Psoas muscle (tissue), 8 donors: Measurements from ENCODE around the gene TNNI3K. TPM values are rescaled to one million over a fixed set of nuclear protein-coding genes. Genes with fewer than 3 reads are reported as not detected.

ENCODE experiments used
- ATAC-seq, 4 donors: fragments of 200-7000 bp; cut with Tn5 transposase; one replicate each; pipeline ENCODE4 v1.9.1; 2020; ENCODE audit warnings: moderate library complexity in 3 of 4, mild to moderate bottlenecking in 2 of 4
- DNase-seq, 2 donors: peaks; one replicate each; pipeline ENCODE4 v3.0.0-alpha.2; 2020
- H3K27ac ChIP-seq: fragments of 200-600 bp; one replicate; pipeline ENCODE4 v1.8.0; 2022
- H3K27me3 ChIP-seq, 3 donors: fragments of 200-600 bp in 1 of 3; one replicate each; pipeline versions ENCODE4 v1.6.1 to v1.8.0; 2013 to 2022; ENCODE audit warnings: low read length in 2 of 3, mild to moderate bottlenecking in 2 of 3, moderate library complexity in 1 of 3; ENCODE audit not compliant: insufficient read depth in 3 of 3
- H3K36me3 ChIP-seq, 2 donors: fragments of 200-600 bp in 1 of 2; one replicate each; pipeline versions ENCODE4 v1.6.1 to v1.8.0; 2013 to 2022; ENCODE audit warnings: low read depth in 1 of 2, mild to moderate bottlenecking in 1 of 2, moderate library complexity in 1 of 2; ENCODE audit not compliant: insufficient read depth in 1 of 2
- H3K4me1 ChIP-seq: fragments of 200-600 bp; one replicate; pipeline ENCODE4 v1.8.0; 2022
- H3K4me3 ChIP-seq: fragments of 200-600 bp; one replicate; pipeline ENCODE4 v1.8.0; 2022; ENCODE audit warnings: mild to moderate bottlenecking
- H3K9me3 ChIP-seq: fragments of 200-600 bp; one replicate; pipeline ENCODE4 v1.8.0; 2022
- WGBS, 3 donors: extraction: QIAGEN DNeasy Blood & Tissue Kit; methylation state at CpG; one replicate each; pipeline versions ENCODE4 v1.1.6 to v1.1.7; 2013; 5-methylcytosine and 5-hydroxymethylcytosine counted together
- intact Hi-C, 2 donors: fragments of 100-400 bp; cut with DNase I; formaldehyde crosslinking; loops; one replicate each; pipeline versions ENCODE4 v1.11.0 to v1.14.2; 2022
- polyA plus RNA-seq, 3 donors: library from polyadenylated mRNA; stranded (reverse); fragments of 200-250 nt; gene quantifications; one replicate each; pipeline ENCODE4 v1.2.3, GENCODE V29; 2013
- total RNA-seq, 4 donors: library from RNA; stranded (reverse); fragmentation: NEBNext Ultra II Directional in 2 of 4; extraction: Animal tissue kit (Norgen Biotek cat#: 25700) in 2 of 4; gene quantifications; one replicate each; pipeline versions ENCODE4 v1.2.1 to v1.2.4, GENCODE V29; 2021 to 2023
- TF ChIP-seq, protein P1 (sequence below): fragments of 200-600 bp; IDR thresholded peaks from one replicate; pipeline ENCODE4 v1.8.0; 2022; ENCODE audit warnings: antibody characterized with exemption
- donor health status: healthy with polysubstance abuse.
- donor health status: DM: no; HTN: no; CAD: no; lungs with moderate emphysema.
- donor health status: Bipolar disorder and iron deficiency.
- donor health status: healthy.
- donor health status: DM: yes; HTN: yes; CAD: no.
- donor health status: DM: no; HTN: no; CAD: no.
- donor health status: DM: no; HTN: no; CAD: no.
- donor health status: DM: yes; HTN: yes; CAD: no.

TNNI3K gene
- total and polyA plus RNA-seq, 7 donors: 0.12 to 2.4 (median 1.2) TPM

DNA sequence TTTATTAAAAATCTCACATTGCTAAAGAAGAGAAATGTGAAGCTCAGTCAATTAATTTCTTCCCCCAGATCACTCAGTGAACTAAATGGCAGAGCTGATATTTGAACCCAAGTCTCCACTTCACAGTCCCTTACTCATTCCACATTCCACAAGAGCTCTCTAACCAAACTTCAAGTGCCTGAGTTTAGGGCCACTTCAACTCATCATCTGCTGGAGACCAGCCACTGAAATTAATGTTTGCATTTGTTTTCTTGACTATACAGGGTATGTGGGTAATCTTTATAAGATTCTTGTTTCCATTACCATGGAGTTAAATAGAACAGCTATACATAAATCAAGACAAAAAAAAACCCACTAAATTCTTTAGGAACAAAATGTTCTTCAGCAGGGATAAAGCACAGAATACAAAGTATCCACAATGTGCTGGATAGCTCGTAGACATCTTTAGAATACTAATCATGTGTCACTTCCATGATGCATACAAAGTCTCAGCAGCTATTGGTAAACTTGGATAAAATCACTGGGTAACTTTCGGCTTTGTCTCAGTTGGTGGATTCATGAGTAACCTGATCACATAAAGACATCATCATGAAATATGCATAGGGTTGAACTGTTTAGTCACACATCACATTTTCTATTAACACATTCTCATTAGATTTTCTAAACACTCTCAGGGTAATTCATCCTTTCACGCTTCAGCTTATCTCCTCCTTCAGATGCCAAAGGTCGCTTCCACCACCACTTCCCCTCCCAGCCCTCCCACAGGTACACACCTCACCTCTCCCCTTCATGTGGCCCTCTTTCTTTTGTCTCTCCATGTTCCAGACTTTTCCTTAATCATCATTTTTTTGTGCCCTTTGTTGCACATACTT lies 187.5 kb downstream of the TNNI3K start:
- no peak for ATAC-seq
- intact Hi-C loops: no loop called here
- no peaks in the 10 kb centered on the region for H3K4me1 ChIP-seq
- H3K4me3 ChIP-seq: no peak overlapping the region
- 39 to 58% (median 46%) methylated on average over 4 of the region's 4 CpGs for WGBS, 3 donors
- H3K27me3 ChIP-seq: no peaks in the 10 kb centered on the region
- TF ChIP-seq, protein P1, sequence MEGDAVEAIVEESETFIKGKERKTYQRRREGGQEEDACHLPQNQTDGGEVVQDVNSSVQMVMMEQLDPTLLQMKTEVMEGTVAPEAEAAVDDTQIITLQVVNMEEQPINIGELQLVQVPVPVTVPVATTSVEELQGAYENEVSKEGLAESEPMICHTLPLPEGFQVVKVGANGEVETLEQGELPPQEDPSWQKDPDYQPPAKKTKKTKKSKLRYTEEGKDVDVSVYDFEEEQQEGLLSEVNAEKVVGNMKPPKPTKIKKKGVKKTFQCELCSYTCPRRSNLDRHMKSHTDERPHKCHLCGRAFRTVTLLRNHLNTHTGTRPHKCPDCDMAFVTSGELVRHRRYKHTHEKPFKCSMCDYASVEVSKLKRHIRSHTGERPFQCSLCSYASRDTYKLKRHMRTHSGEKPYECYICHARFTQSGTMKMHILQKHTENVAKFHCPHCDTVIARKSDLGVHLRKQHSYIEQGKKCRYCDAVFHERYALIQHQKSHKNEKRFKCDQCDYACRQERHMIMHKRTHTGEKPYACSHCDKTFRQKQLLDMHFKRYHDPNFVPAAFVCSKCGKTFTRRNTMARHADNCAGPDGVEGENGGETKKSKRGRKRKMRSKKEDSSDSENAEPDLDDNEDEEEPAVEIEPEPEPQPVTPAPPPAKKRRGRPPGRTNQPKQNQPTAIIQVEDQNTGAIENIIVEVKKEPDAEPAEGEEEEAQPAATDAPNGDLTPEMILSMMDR: no peak
- H3K9me3 ChIP-seq: no peaks in the 10 kb centered on the region
- no peaks in the 10 kb centered on the region for H3K36me3 ChIP-seq
- no peak for DNase-seq
- H3K27ac ChIP-seq: no peak overlapping the region

DNA sequence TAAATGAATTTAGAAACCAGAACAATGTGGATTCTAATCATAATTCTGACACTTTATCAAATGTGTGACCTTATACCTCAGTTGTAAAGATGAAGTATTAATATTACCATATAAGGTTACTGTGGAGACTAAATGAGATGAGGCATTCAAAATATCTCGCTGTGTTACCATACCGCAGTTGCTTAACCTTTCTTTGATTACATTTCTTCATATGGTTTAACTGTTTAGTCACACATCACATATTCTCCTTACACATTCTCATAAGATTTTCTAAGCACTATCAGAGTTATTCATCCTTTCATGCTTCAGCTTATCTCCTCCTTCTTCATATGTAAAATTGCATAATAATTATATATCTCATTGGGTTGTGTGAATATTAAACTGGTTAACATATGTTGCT lies 188.3 kb downstream of the TNNI3K start:
- no peak for DNase-seq
- ATAC-seq: no peak
- 69 to 83% (median 75%) methylated on average over 2 of the region's 2 CpGs for WGBS, 3 donors
- Histone ChIP-seq H3K27ac (no peak overlapping the region), H3K4me1 (no peaks in the 10 kb centered on the region), H3K4me3 (no peak overlapping the region), H3K27me3 (no peaks in the 10 kb centered on the region), H3K9me3 (no peaks in the 10 kb centered on the region), H3K36me3 (no peaks in the 10 kb centered on the region)
- intact Hi-C loops: no loop called here
- TF ChIP-seq, protein P1: no peak

DNA sequence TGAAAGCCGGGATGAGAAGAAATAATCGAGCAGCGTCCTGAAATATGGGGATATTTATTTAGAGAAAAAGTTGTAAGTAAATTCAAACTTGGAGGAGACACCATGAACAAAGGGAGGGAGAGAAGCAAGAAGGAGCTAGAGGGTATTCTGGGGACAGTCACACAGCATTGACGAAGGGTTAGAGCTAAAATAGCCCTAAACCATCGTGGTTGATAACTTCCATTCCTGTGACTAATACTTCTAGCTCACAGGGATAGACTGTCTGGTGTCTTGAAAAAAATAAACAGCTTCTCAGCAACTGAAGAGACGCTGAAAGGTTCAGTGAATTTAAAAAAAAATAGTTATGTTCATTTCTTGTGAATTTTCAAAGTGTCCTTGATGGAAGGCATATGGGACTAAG lies 190.5 kb downstream of the TNNI3K start:
- TF ChIP-seq, protein P1: no peak
- no peaks in the 10 kb centered on the region for H3K4me1 ChIP-seq
- H3K36me3 ChIP-seq: no peaks in the 10 kb centered on the region
- H3K9me3 ChIP-seq: no peaks in the 10 kb centered on the region
- DNase-seq (no peak), ATAC-seq (no peak)
- intact Hi-C loops: no loop called here
- no peaks in the 10 kb centered on the region for H3K27me3 ChIP-seq
- WGBS, 3 donors: 81 to 86% (median 81%) methylated on average over 6 of the region's 6 CpGs
- H3K27ac ChIP-seq: no peak overlapping the region
- H3K4me3 ChIP-seq: no peak overlapping the region

DNA sequence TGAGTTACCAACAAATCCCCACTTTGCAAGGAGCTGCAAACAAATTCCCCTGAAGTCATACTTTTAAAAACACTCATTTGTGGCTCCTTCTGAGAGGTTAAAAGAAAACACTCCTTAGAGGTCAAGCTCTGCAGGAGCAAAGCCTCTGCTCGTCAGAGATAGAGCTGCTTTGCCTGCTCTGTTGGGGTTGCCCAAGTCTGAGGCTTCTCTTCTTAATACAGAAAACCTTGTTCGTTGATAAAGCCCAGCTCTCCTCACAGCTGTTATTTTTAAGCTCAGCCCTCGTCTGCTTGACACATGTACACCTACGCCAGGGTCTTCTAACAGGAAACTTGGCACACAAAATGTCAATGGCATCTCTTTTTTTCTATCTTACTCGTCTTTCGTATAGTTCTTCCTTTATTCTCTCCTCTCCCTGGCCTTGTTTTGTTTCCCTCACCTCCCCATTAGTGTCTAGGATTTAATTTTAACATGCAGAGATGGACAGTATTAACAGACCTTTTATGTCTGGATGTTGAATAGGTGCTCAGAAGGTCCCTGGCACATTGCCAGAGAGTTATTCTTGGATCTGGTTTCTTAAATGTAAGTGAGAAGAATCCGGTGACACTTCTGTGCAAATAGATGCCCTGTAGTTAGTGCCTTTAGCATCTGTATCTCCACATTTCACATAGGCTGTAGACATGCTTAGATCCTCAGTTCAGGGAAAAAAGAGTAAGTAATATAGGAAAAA lies 191.2 kb downstream of the TNNI3K start:
- TF ChIP-seq, protein P1: no peak
- intact Hi-C loops: no loop called here
- 27 to 37% (median 32%) methylated on average over 7 of the region's 7 CpGs for WGBS, 3 donors
- no peak for DNase-seq
- Histone ChIP-seq H3K4me3 (no peak overlapping the region), H3K27me3 (no peaks in the 10 kb centered on the region), H3K36me3 (no peaks in the 10 kb centered on the region), H3K4me1 (no peaks in the 10 kb centered on the region), H3K27ac (no peak overlapping the region), H3K9me3 (no peaks in the 10 kb centered on the region)
- ATAC-seq: no peak
